ENCODE results near the gene OLIG3.

The OLIG3 gene

GRCh38 chr6:137519629-137520176 lies 25.5 kb upstream of the OLIG3 start:
- TF ChIP-seq POLR2A (IDR thresholded peaks at IDR 0.05; ENCODE audit: low read depth, low read length) (no peak), TAF1 (IDR thresholded peaks at IDR 0.05; ENCODE audit: borderline replicate concordance, low read depth, low read length) (no peak), POLR2AphosphoS5 (IDR thresholded peaks at IDR 0.05; ENCODE audit: low read depth, low read length) (no peak)
- FAIRE-seq (no peak), DNase-seq (ENCODE audit: insufficient read length) (no peak)

- DNase-seq (ENCODE audit: insufficient read length) (no peak), FAIRE-seq (no peak)
- TF ChIP-seq POLR2A (IDR thresholded peaks at IDR 0.05; ENCODE audit: low read depth, low read length) (no peak), TAF1 (IDR thresholded peaks at IDR 0.05; ENCODE audit: borderline replicate concordance, low read depth, low read length) (no peak), POLR2AphosphoS5 (IDR thresholded peaks at IDR 0.05; ENCODE audit: low read depth, low read length) (no peak)
Measured at GRCh38 chr6:137518386-137518983, 24.3 kb upstream of the OLIG3 start.

- TF ChIP-seq POLR2AphosphoS5 (IDR thresholded peaks at IDR 0.05; ENCODE audit: low read depth, low read length), result no peak
- no peak for TF ChIP-seq TAF1 (IDR thresholded peaks at IDR 0.05; ENCODE audit: borderline replicate concordance, low read depth, low read length)
- TF ChIP-seq POLR2A (IDR thresholded peaks at IDR 0.05; ENCODE audit: low read depth, low read length), result no peak
- DNase-seq (ENCODE audit: insufficient read length), result no peak
- no peak for FAIRE-seq
Measured at GRCh38 chr6:137514418-137514817, 20.2 kb upstream of the OLIG3 start.

GRCh38 chr6:137512757-137513605 lies 18.8 kb upstream of the OLIG3 start:
- DNase-seq (ENCODE audit: insufficient read length), result no peak
- FAIRE-seq, result no peak
- no peak for TF ChIP-seq TAF1 (IDR thresholded peaks at IDR 0.05; ENCODE audit: borderline replicate concordance, low read depth, low read length)
- TF ChIP-seq POLR2A (IDR thresholded peaks at IDR 0.05; ENCODE audit: low read depth, low read length), result no peak
- TF ChIP-seq POLR2AphosphoS5 (IDR thresholded peaks at IDR 0.05; ENCODE audit: low read depth, low read length), result no peak

GRCh38 chr6:137510923-137511322 lies 16.7 kb upstream of the OLIG3 start:
- DNase-seq (ENCODE audit: insufficient read length) (no peak), FAIRE-seq (no peak)
- TF ChIP-seq POLR2A (IDR thresholded peaks at IDR 0.05; ENCODE audit: low read depth, low read length), result no peak
- TF ChIP-seq TAF1 (IDR thresholded peaks at IDR 0.05; ENCODE audit: borderline replicate concordance, low read depth, low read length), result no peak
- no peak for TF ChIP-seq POLR2AphosphoS5 (IDR thresholded peaks at IDR 0.05; ENCODE audit: low read depth, low read length)

GRCh38 chr6:137498481-137499190 lies 4.4 kb upstream of the OLIG3 start:
- no peak for DNase-seq (ENCODE audit: insufficient read length)
- TF ChIP-seq POLR2AphosphoS5 (IDR thresholded peaks at IDR 0.05; ENCODE audit: low read depth, low read length), result no peak
- TF ChIP-seq POLR2A (IDR thresholded peaks at IDR 0.05; ENCODE audit: low read depth, low read length), result no peak
- no peak for TF ChIP-seq TAF1 (IDR thresholded peaks at IDR 0.05; ENCODE audit: borderline replicate concordance, low read depth, low read length)
- FAIRE-seq, result no peak

- no peak for DNase-seq (ENCODE audit: insufficient read length)
- TF ChIP-seq POLR2AphosphoS5 (IDR thresholded peaks at IDR 0.05; ENCODE audit: low read depth, low read length) (no peak), POLR2A (IDR thresholded peaks at IDR 0.05; ENCODE audit: low read depth, low read length) (no peak), TAF1 (IDR thresholded peaks at IDR 0.05; ENCODE audit: borderline replicate concordance, low read depth, low read length) (no peak)
Measured at GRCh38 chr6:137497721-137498463, 3.7 kb upstream of the OLIG3 start.

GRCh38 chr6:137496909-137497720 lies 2.9 kb upstream of the OLIG3 start:
- FAIRE-seq (no peak), DNase-seq (ENCODE audit: insufficient read length) (no peak)
- TF ChIP-seq POLR2A (IDR thresholded peaks at IDR 0.05; ENCODE audit: low read depth, low read length), result no peak
- TF ChIP-seq POLR2AphosphoS5 (IDR thresholded peaks at IDR 0.05; ENCODE audit: low read depth, low read length), result no peak
- TF ChIP-seq TAF1 (IDR thresholded peaks at IDR 0.05; ENCODE audit: borderline replicate concordance, low read depth, low read length), result no peak

More at GRCh38 chr6:137497721-137498463, 3.7 kb upstream of the OLIG3 start:
- no peak for FAIRE-seq

GRCh38 chr6:137496368-137496767 lies 2.2 kb upstream of the OLIG3 start:
- FAIRE-seq (no peak), DNase-seq (ENCODE audit: insufficient read length) (no peak)
- TF ChIP-seq TAF1 (IDR thresholded peaks at IDR 0.05; ENCODE audit: borderline replicate concordance, low read depth, low read length) (no peak), POLR2AphosphoS5 (IDR thresholded peaks at IDR 0.05; ENCODE audit: low read depth, low read length) (no peak), POLR2A (IDR thresholded peaks at IDR 0.05; ENCODE audit: low read depth, low read length) (no peak)
